GM12865 (cell line): Measurements from ENCODE around the gene CNTN6.

Experiments
- DNase-seq: peaks from one replicate; pipeline ENCODE4 v3.0.0; 2010; ENCODE audit warnings: low read depth
- H3K4me3 ChIP-seq: 2 replicates; pipeline ENCODE4 v1.5.1; 2011; ENCODE audit warnings: mild to moderate bottlenecking, low read depth, low read length, control low read depth
- TF ChIP-seq, protein P1 (sequence below): IDR thresholded peaks from 2 replicates; pipeline ENCODE4 v1.5.1; 2011; ENCODE audit warnings: low read length, control low read depth, low read depth, inconsistent platforms; ENCODE audit not compliant: insufficient read depth; ENCODE audit errors: missing control alignments

Gene CNTN6

DNA sequence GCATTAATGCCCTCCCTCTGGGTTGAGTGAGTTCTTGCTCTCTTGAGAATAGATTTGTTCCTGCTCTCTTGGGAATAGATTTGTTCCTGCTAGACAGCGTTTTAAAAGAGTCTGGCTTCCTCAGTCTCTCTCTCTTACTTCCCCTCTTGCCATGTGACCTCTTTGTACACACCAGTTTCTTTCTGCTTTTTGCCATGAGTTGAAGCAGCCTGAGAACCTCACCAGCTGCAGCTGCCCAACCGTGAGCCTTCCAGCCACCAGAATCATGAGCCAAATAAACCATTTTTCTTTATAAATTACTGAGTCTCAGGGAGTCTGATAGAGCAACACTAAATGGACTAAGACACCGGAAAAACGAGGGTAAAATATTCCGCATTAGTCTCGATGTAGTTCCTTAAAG, 253.6 kb downstream of the CNTN6 start:
- TF ChIP-seq, protein P1, sequence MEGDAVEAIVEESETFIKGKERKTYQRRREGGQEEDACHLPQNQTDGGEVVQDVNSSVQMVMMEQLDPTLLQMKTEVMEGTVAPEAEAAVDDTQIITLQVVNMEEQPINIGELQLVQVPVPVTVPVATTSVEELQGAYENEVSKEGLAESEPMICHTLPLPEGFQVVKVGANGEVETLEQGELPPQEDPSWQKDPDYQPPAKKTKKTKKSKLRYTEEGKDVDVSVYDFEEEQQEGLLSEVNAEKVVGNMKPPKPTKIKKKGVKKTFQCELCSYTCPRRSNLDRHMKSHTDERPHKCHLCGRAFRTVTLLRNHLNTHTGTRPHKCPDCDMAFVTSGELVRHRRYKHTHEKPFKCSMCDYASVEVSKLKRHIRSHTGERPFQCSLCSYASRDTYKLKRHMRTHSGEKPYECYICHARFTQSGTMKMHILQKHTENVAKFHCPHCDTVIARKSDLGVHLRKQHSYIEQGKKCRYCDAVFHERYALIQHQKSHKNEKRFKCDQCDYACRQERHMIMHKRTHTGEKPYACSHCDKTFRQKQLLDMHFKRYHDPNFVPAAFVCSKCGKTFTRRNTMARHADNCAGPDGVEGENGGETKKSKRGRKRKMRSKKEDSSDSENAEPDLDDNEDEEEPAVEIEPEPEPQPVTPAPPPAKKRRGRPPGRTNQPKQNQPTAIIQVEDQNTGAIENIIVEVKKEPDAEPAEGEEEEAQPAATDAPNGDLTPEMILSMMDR = no peak
- DNase-seq = no peak
- H3K4me3 ChIP-seq = no peak overlapping the region

- no peak overlapping the region for H3K4me3 ChIP-seq
- no peak for DNase-seq
- TF ChIP-seq, protein P1 = no peak
These were observed 255.7 kb downstream of the CNTN6 start for GRCh38 chr3:1348547-1348946.

GRCh38 chr3:1350885-1351284, 258.1 kb downstream of the CNTN6 start:
- DNase-seq = no peak

GRCh38 chr3:1355691-1356090, 262.9 kb downstream of the CNTN6 start:
- DNase-seq = no peak
- H3K4me3 ChIP-seq = no peak overlapping the region
- TF ChIP-seq, protein P1 = no peak

More at GRCh38 chr3:1350885-1351284, 258.1 kb downstream of the CNTN6 start:
- TF ChIP-seq, protein P1 = no peak
- no peak overlapping the region for H3K4me3 ChIP-seq

GRCh38 chr3:1356101-1356500, 263.3 kb downstream of the CNTN6 start:
- TF ChIP-seq, protein P1 = no peak
- H3K4me3 ChIP-seq = no peak overlapping the region
- DNase-seq = no peak

DNA sequence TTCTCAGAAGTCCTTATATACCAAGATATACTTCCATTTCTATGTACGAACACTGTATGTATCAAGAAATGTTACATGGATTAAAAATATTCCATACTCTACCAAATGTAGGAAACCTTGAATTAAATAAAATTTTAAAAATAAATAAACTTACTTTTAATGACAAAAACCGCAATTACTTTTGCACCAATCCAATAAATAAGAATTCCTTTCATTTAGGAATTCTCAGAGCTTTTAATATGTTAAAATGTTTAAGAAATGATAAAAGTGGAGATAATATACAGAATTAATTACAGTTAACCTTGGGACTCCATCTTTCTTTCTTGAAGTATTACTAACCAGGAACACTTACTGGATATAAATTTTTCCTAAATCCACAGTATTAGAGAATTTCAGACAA, 272.7 kb downstream of the CNTN6 start:
- TF ChIP-seq, protein P1 = no peak
- H3K4me3 ChIP-seq = no peak overlapping the region
- no peak for DNase-seq

- no peak overlapping the region for H3K4me3 ChIP-seq
- DNase-seq = no peak
- TF ChIP-seq, protein P1 = no peak
These were observed 281.6 kb downstream of the CNTN6 start for GRCh38 chr3:1374471-1374870.
